H1 (cell line): ENCODE data around the gene TSC1. TPM values are rescaled to one million over a fixed set of nuclear protein-coding genes. Genes with fewer than 3 reads are reported as not detected.

ENCODE experiments used
- CEBPB ChIP-seq: IDR thresholded peaks from 2 replicates; pipeline ENCODE4 v1.6.1; 2012; ENCODE audit warnings: low read depth, low read length
- SRF ChIP-seq: IDR thresholded peaks from 2 replicates; pipeline ENCODE4 v1.6.1; 2011; ENCODE audit warnings: mild to moderate bottlenecking, low read depth, low read length, moderate library complexity
- SUZ12 ChIP-seq: fragments of 200-600 bp; sonication (generic); IDR thresholded peaks from 2 replicates; pipeline ENCODE4 v1.6.1; 2012; ENCODE audit warnings: mild to moderate bottlenecking, inconsistent platforms, low read length, moderate library complexity, mixed read lengths
- polyA plus RNA-seq, 7 experiments: library from polyadenylated mRNA; depleted of rRNA in 3 of 7; stranded (reverse) in 5 of 7; unstranded in 2 of 7; fragments of >200 nt in 5 of 7; fragments of 200-250 nt in 2 of 7; gene quantifications; 1 replicate in 5 of 7; 2 replicates in 1 of 7; 4 replicates in 1 of 7; pipeline versions ENCODE4 v1.2.1 to v1.2.3, GENCODE V29; 2011 to 2013; ENCODE audit warnings: missing spikeins in 2 of 7, mixed read lengths in 2 of 7
- total RNA-seq: library from RNA; stranded (reverse); fragmentation: NEBNext Ultra II Directional; extraction: Animal tissue kit (Norgen Biotek cat#: 25700); gene quantifications from 2 replicates; pipeline ENCODE4 v1.2.1, GENCODE V29; 2021

The TSC1 gene
- total and polyA plus RNA-seq, 2 of the 8 experiments (the other 6 are each of a cell fraction or from before 2014, with no cell fraction given): 37.2 to 46.0 TPM

DNA sequence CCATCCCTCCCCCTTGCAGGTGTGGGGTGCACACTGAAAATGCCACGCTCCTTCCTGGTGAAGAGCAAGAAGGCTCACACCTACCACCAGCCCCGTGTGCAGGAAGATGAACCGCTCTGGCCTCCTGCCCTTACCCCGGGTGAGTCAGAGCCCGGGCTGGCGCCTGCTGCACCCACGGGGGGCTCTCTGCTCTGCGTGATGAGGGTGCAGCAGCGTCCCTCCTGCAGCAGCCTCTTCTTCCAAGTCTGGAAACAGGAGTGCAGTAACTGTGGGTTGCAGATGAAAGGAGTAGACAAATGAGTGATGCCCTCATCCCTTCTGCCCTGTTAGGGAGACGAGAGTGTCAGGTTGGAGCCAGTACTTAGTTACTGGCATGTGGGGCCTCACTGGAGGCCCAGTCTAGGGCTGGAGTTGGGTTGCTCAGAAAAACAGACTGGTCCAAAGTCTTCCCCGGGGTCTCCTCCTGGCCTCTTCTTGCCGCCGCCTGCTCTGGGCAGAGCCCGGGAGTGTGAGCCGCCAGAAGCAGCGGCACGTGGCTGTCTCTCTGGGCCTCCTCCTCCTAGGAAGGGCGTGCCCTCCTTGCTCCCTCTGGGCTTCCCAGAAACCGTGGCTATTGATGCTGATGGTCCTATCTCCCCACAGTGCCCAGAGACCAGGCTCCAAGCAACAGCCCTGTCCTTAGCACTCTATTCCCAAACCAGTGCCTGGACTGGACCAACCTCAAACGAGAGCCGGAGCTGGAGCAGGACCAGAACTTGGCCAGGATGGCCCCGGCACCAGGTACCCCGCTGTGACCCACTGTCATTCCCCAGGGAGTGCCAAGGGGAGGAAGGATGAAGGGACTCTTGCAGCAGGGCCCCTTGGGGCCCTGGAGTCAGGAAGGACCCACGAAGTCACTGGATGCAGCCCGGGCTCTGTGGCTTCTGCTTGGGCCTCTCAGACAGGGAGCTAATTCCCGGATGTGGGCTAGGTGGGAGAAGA lies 42.5 kb upstream of the TSC1 start (continued):
- TF ChIP-seq SRF: no peak
- TF ChIP-seq SUZ12: no peak
- TF ChIP-seq CEBPB: no peak
